K562 (cell line): ENCODE results near the gene ARL4D. TPM values are rescaled to one million over a fixed set of nuclear protein-coding genes. Genes with fewer than 3 reads are reported as not detected.

Experiments used
- BCL6 ChIP-seq: fragments of 250-450 bp; sonication (Bioruptor Pico); IDR thresholded peaks from 2 replicates; pipeline ENCODE4 v1.4.0; 2020
- E2F3 ChIP-seq: fragments of 250-450 bp; sonication (Bioruptor Pico); IDR thresholded peaks from 2 replicates; pipeline ENCODE4 v1.4.0; 2020; ENCODE audit warnings: mild to moderate bottlenecking
- HBP1 ChIP-seq: fragments of 450-650 bp; formaldehyde crosslinking; IDR thresholded peaks from 2 replicates; pipeline ENCODE4 v1.4.0; 2022; ENCODE audit warnings: missing genetic modification characterization
- MECOM ChIP-seq: fragments of 250-450 bp; sonication (Bioruptor Pico); IDR thresholded peaks from 2 replicates; pipeline ENCODE4 v1.8.0; 2022; ENCODE audit warnings: inconsistent platforms
- NR2C1 ChIP-seq, 2 experiments: fragments of 450-650 bp; IDR thresholded peaks; 2 replicates each; pipeline ENCODE4 v1.6.1; 2017; ENCODE audit warnings: mild to moderate bottlenecking in 2 of 2, antibody characterized with exemption in 1 of 2, inconsistent platforms in 1 of 2, missing compliant biosample characterization in 1 of 2, missing genetic modification characterization in 1 of 2
- PTRF ChIP-seq: fragments of 450-650 bp; IDR thresholded peaks from 2 replicates; pipeline ENCODE4 v1.6.1; 2016; ENCODE audit warnings: mild to moderate bottlenecking, missing genetic modification characterization, missing compliant biosample characterization
- REST ChIP-seq, 2 experiments: fragments of 450-650 bp; formaldehyde crosslinking in 1 of 2; IDR thresholded peaks; 2 replicates each; pipeline versions ENCODE4 v1.4.0 to v1.6.1; 2014 to 2020; ENCODE audit warnings: mild to moderate bottlenecking in 2 of 2, borderline replicate concordance in 1 of 2, low read depth in 1 of 2
- ZBTB11 ChIP-seq, 3 experiments: fragments of 200-800 bp in 1 of 3; fragments of 250-450 bp in 1 of 3; fragments of 450-650 bp in 1 of 3; sonication (Bioruptor Pico) in 1 of 3; sonication (Bioruptor generic) in 1 of 3; formaldehyde crosslinking in 1 of 3; IDR thresholded peaks; 2 replicates each; pipeline versions ENCODE4 v1.6.1 to v1.8.0; 2016 to 2022; ENCODE audit warnings: mild to moderate bottlenecking in 2 of 3, missing genetic modification characterization in 2 of 3, missing compliant biosample characterization in 1 of 3, moderate library complexity in 1 of 3
- ZNF507 ChIP-seq: conservative IDR thresholded peaks from 2 replicates; pipeline ENCODE4 v1.6.1; 2017; ENCODE audit warnings: missing genetic modification characterization, missing compliant biosample characterization
- ZNF785 ChIP-seq: fragments of 250-450 bp; sonication (Bioruptor Pico); IDR thresholded peaks from 2 replicates; pipeline ENCODE4 v1.4.0; 2020; ENCODE audit warnings: mild to moderate bottlenecking
- polyA plus RNA-seq, 8 experiments: library from polyadenylated mRNA; depleted of rRNA in 4 of 8; stranded (reverse) in 5 of 8; unstranded in 3 of 8; fragments of >200 nt; fragmentation: Nextera tagmentation in 2 of 8; fragmentation: Illumina TruSeq in 1 of 8; extraction: Ambion mirVana in 2 of 8; extraction: Trizol in 1 of 8; gene quantifications; 2 replicates each; pipeline versions ENCODE4 v1.2.1 to v1.2.3, GENCODE V29; 2011 to 2014; ENCODE audit warnings: inconsistent platforms in 1 of 8, missing spikeins in 1 of 8
- total RNA-seq, 7 experiments: library from RNA; depleted of rRNA in 6 of 7; stranded (reverse); fragments of >200 nt in 6 of 7; fragmentation: Illumina TruSeq in 2 of 7; extraction: Trizol in 2 of 7; gene quantifications; 2 replicates each; pipeline versions ENCODE4 v1.2.1 to v1.2.3, GENCODE V29; 2011 to 2021; ENCODE audit warnings: low replicate concordance in 1 of 7

Gene ARL4D
- total and polyA plus RNA-seq, 9 of the 15 experiments (the other 6 are each of a cell fraction or from before 2014, with no cell fraction given): 0.07 to 0.53 (median 0.28) TPM; not detected in 1

GRCh38 chr17:43352579-43353331, 46.0 kb upstream of the ARL4D start (continued):
- TF ChIP-seq ZBTB11 (CRISPR knock-in tag; IDR thresholded peaks at IDR 0.05): peak in 1 of 3 experiments; percentile 76; a peak in 2 of 6 replicates
- peak; percentile 86 for TF ChIP-seq MECOM (CRISPR knock-in tag)
- TF ChIP-seq HBP1 (CRISPR knock-in tag): peak; percentile 94; the same call in 1 of the 2 replicates
- TF ChIP-seq E2F3 (CRISPR knock-in tag): peak; percentile 94
- no peak for TF ChIP-seq NR2C1 (IDR thresholded peaks at IDR 0.05)
- TF ChIP-seq NR2C1 (tag; IDR thresholded peaks at IDR 0.05): peak; percentile 55; the same call in 1 of the 2 replicates
- TF ChIP-seq ZNF507: peak; percentile 62
- TF ChIP-seq ZNF785 (CRISPR knock-in tag): peak; percentile 38; the same call in 1 of the 2 replicates
- TF ChIP-seq BCL6: peak; percentile 91
- no peak for TF ChIP-seq REST (IDR thresholded peaks at IDR 0.05; ENCODE audit: borderline replicate concordance)
- TF ChIP-seq REST (CRISPR knock-in tag; IDR thresholded peaks at IDR 0.05; ENCODE audit: low read depth): peak; percentile 87
- peak; percentile 85 for TF ChIP-seq PTRF (tag)
